GM23248 (cell line): Measurements from ENCODE around the gene EMP1.

Experiments
- EZH2 ChIP-seq: fragments of 200-600 bp; sonication (generic); IDR thresholded peaks from 2 replicates; pipeline ENCODE4 v1.6.1; 2018; ENCODE audit warnings: antibody characterized with exemption, mild to moderate bottlenecking; ENCODE audit not compliant: insufficient read depth, poor library complexity, severe bottlenecking
- EZH2phosphoT487 ChIP-seq: fragments of 200-600 bp; sonication (generic); IDR thresholded peaks from 2 replicates; pipeline ENCODE4 v1.6.1; 2018; ENCODE audit warnings: antibody characterized with exemption, moderate library complexity, mild to moderate bottlenecking, low read depth; ENCODE audit not compliant: insufficient read depth

DNA sequence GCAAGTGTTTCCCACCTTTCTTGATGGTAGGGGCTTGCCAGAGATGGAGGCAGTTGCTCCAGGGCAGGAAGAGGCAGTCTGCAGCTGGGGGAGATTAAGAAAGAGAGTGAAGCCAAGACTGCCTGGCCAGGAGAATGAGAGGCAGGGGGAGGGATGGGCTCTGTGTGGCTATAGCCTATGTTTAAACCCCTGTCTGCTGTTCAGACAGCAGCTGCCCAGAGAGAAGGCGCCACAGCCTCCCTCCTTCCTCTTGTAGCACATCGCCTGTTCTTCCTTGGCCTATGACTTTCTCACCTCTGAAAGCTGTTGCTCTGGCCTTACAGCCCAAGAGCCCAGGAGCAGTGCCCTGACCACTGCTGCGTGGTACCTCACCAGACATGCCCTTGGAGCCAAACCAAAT is 61.7 kb downstream of the EMP1 start:
- TF ChIP-seq EZH2phosphoT487 = no peak
- TF ChIP-seq EZH2 = no peak
